Type B pancreatic cell (in vitro differentiated cells): Measurements from ENCODE around the gene KRT36. TPM values are rescaled to one million over a fixed set of nuclear protein-coding genes. Genes with fewer than 3 reads are reported as not detected.
A peak's percentile ranks its signal among the peaks of the same experiment; 100 is the strongest.

ENCODE experiments used
- DNase-seq: peaks from one replicate; pipeline ENCODE4 v3.0.0; 2021; ENCODE audit warnings: mixed read lengths; ENCODE audit not compliant: unreplicated experiment; ENCODE audit errors: extremely low spot score
- H3K27ac Mint-ChIP-seq: 2 replicates; pipeline ENCODE4 v1.8.0; 2021; ENCODE audit warnings: mild to moderate bottlenecking, mixed read lengths
- H3K27me3 Mint-ChIP-seq: 2 replicates; pipeline ENCODE4 v1.8.0; 2021; ENCODE audit warnings: mixed read lengths
- H3K36me3 Mint-ChIP-seq: 2 replicates; pipeline ENCODE4 v1.8.0; 2021; ENCODE audit warnings: mixed read lengths
- H3K4me1 Mint-ChIP-seq: one replicate; pipeline ENCODE4 v1.8.0; 2021; ENCODE audit warnings: mixed read lengths; ENCODE audit not compliant: unreplicated experiment
- H3K4me3 Mint-ChIP-seq: 2 replicates; pipeline ENCODE4 v1.8.0; 2021; ENCODE audit warnings: mild to moderate bottlenecking, mixed read lengths
- H3K9me3 Mint-ChIP-seq: 2 replicates; pipeline ENCODE4 v1.8.0; 2021; ENCODE audit warnings: mixed read lengths
- CTCF ChIP-seq: fragments of 200-600 bp; sonication (generic); conservative IDR thresholded peaks from 2 replicates; pipeline ENCODE4 v1.5.0; 2021; ENCODE audit warnings: antibody characterized with exemption, mild to moderate bottlenecking
- total RNA-seq: library from RNA; stranded (reverse); gene quantifications from 2 replicates; pipeline ENCODE4 v1.2.1, GENCODE V29; 2021; ENCODE audit warnings: low replicate concordance

KRT36 gene
- total RNA-seq, 1 donor from 2014 or later: 0.17 TPM

GRCh38 chr17:41520821-41521521, 31.3 kb upstream of the KRT36 start:
- peaks cover 10% of the 10 kb centered on the region for H3K27me3 Mint-ChIP-seq
- no peaks in the 10 kb centered on the region for H3K9me3 Mint-ChIP-seq
- no peak for DNase-seq
- peak overlapping the region; percentile 99 for H3K27ac Mint-ChIP-seq
- H3K4me3 Mint-ChIP-seq: peak overlapping the region; percentile 89
- H3K4me1 Mint-ChIP-seq: peaks cover 24% of the 10 kb centered on the region
- peaks cover 15% of the 10 kb centered on the region for H3K36me3 Mint-ChIP-seq
- TF ChIP-seq CTCF: no peak

DNA sequence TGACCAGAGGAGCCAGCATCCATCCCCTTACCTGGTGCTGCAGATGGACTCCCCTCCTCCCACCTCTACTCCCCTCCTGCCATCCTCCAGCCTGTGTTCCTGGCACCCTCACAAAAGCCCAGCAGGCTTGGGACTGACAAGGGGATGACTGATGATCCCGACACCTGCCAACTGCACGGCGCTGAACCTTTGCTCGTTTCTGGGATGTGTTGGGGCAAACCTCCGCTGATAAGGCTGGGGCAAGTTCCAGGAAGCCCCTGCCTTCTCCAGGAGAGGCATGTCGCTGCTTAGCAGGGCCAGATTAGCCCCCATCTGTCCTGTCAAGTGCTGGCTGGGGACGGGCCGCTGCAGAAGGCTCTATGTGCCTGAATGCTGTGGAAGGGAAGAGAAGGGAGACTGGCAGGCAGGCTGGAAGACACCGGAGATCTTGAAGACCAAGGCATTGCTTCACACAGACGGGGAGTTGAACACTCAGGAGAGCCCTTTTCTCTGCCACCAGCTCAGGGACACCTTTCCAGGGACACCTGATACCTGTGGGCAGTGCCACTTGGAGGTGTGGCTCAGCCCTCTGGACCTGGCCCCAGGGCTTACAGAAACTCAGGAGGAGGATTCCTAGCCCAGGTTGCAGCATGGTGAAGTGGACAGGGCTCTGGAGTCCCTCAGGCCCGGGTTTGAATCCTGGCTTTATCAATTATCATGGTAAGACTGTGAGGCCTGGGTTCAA, 30.0 kb upstream of the KRT36 start:
- H3K27me3 Mint-ChIP-seq: peaks cover 4% of the 10 kb centered on the region
- TF ChIP-seq CTCF: no peak
- H3K4me1 Mint-ChIP-seq: peaks cover 20% of the 10 kb centered on the region
- DNase-seq: no peak
- no peaks in the 10 kb centered on the region for H3K9me3 Mint-ChIP-seq
- H3K36me3 Mint-ChIP-seq: peaks cover 6% of the 10 kb centered on the region
- H3K4me3 Mint-ChIP-seq: peak overlapping the region; percentile 76
- H3K27ac Mint-ChIP-seq: peak overlapping the region; percentile 93

- peak within 1 kb of the TSS; percentile 76 for H3K4me3 Mint-ChIP-seq
- H3K4me1 Mint-ChIP-seq: peaks cover 20% of the 10 kb centered on the region
- no peak for DNase-seq
- no peak for TF ChIP-seq CTCF
- peak within 1 kb of the TSS; percentile 93 for H3K27ac Mint-ChIP-seq
- H3K9me3 Mint-ChIP-seq: no peaks in the 10 kb centered on the region
- peaks cover 4% of the 10 kb centered on the region for H3K27me3 Mint-ChIP-seq
- peaks cover 4% of the 10 kb centered on the region for H3K36me3 Mint-ChIP-seq
Observed at GRCh38 chr17:41518789-41519449, 29.2 kb upstream of the KRT36 start, which contains the start of gene KRT15. KRT15 (minus strand) TSS chr17:41518890; CDS start chr17:41518827, 63 bp downstream.

GRCh38 chr17:41518031-41518430, 28.3 kb upstream of the KRT36 start:
- Mint-ChIP-seq H3K27me3 (peaks cover 4% of the 10 kb centered on the region), H3K9me3 (no peaks in the 10 kb centered on the region), H3K4me3 (peak overlapping the region; percentile 76), H3K36me3 (peaks cover 1% of the 10 kb centered on the region), H3K4me1 (peaks cover 20% of the 10 kb centered on the region), H3K27ac (peak overlapping the region; percentile 66)
- TF ChIP-seq CTCF: no peak
- no peak for DNase-seq

GRCh38 chr17:41516830-41517283, 27.1 kb upstream of the KRT36 start:
- Mint-ChIP-seq H3K4me3 (peak overlapping the region; percentile 76), H3K27ac (no peak overlapping the region), H3K36me3 (no peaks in the 10 kb centered on the region), H3K4me1 (peaks cover 24% of the 10 kb centered on the region), H3K9me3 (no peaks in the 10 kb centered on the region), H3K27me3 (peaks cover 3% of the 10 kb centered on the region)
- no peak for DNase-seq
- no peak for TF ChIP-seq CTCF
